Esophagus squamous epithelium (tissue), 4 donors: ENCODE data around the gene ZNHIT2.

Experiments
- POLR2A ChIP-seq, 4 donors: fragments of 450-650 bp; IDR thresholded peaks; one replicate each; pipeline ENCODE4 v1.6.1; 2017; ENCODE audit warnings: antibody characterized with exemption in 4 of 4, mild to moderate bottlenecking in 4 of 4, moderate library complexity in 3 of 4
- TF ChIP-seq, protein P1 (sequence below), 6 experiments: fragments of 450-650 bp in 4 of 6; fragments of 200-600 bp in 2 of 6; sonication (generic) in 2 of 6; IDR thresholded peaks; one replicate each; pipeline ENCODE4 v1.5.1; 2016 to 2019; ENCODE audit warnings: antibody characterized with exemption in 6 of 6, mild to moderate bottlenecking in 4 of 6, moderate library complexity in 4 of 6

DNA sequence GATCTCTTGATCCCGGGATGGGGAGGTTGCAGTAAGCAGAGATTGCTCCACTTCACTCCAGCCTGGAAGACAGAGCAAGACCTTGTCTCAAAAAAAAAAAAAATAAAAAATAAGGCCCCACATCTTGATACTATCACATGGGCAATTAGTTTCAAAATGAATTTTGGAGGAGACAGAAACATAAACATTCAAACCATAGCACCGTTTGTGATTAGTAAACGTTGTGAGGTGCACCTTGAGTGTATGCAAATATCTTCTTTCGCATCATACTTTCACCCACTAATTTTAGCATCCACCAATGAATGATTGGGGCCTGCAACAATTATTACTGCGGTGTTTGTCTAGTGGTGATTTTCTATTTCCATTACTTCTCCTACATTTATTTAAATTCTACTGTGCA is 41.5 kb upstream of the ZNHIT2 start:
- no peak for TF ChIP-seq POLR2A (IDR thresholded peaks at IDR 0.05)
- TF ChIP-seq, protein P1, sequence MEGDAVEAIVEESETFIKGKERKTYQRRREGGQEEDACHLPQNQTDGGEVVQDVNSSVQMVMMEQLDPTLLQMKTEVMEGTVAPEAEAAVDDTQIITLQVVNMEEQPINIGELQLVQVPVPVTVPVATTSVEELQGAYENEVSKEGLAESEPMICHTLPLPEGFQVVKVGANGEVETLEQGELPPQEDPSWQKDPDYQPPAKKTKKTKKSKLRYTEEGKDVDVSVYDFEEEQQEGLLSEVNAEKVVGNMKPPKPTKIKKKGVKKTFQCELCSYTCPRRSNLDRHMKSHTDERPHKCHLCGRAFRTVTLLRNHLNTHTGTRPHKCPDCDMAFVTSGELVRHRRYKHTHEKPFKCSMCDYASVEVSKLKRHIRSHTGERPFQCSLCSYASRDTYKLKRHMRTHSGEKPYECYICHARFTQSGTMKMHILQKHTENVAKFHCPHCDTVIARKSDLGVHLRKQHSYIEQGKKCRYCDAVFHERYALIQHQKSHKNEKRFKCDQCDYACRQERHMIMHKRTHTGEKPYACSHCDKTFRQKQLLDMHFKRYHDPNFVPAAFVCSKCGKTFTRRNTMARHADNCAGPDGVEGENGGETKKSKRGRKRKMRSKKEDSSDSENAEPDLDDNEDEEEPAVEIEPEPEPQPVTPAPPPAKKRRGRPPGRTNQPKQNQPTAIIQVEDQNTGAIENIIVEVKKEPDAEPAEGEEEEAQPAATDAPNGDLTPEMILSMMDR (IDR thresholded peaks at IDR 0.05) = no peak
